Transverse colon (tissue), 4 donors: ENCODE results near the gene RAPH1. TPM values are rescaled to one million over a fixed set of nuclear protein-coding genes. Genes with fewer than 3 reads are reported as not detected.
A peak's percentile ranks its signal among the peaks of the same experiment; 100 is the strongest.

ENCODE experiments used
- DNase-seq: peaks from one replicate; pipeline ENCODE4 v3.0.0-alpha.2; 2019
- H3K27ac ChIP-seq, 4 donors: fragments of 200-600 bp; sonication (generic); 2 replicates each; pipeline ENCODE4 v1.5.1; 2016 to 2018; ENCODE audit warnings: inconsistent platforms in 4 of 4
- H3K27me3 ChIP-seq: fragments of 200-600 bp; sonication (generic); 2 replicates; pipeline ENCODE4 v1.5.1; 2017; ENCODE audit warnings: inconsistent platforms
- H3K36me3 ChIP-seq, 4 donors: fragments of 200-600 bp; sonication (generic); 2 replicates each; pipeline ENCODE4 v1.5.1; 2017 to 2019; ENCODE audit warnings: inconsistent platforms in 4 of 4
- H3K4me1 ChIP-seq, 4 donors: fragments of 200-600 bp; sonication (generic); 2 replicates each; pipeline ENCODE4 v1.5.1; 2017 to 2020; ENCODE audit warnings: inconsistent platforms in 4 of 4
- H3K4me3 ChIP-seq, 4 donors: fragments of 200-600 bp; sonication (generic); 1 replicate in 1 of 4; 2 replicates in 3 of 4; pipeline versions ENCODE4 v1.5.1 to v1.6.1; 2017 to 2019; ENCODE audit warnings: inconsistent platforms in 4 of 4
- H3K9me3 ChIP-seq, 2 donors: fragments of 200-600 bp; sonication (generic); 2 replicates each; pipeline ENCODE4 v1.5.1; 2017 to 2019; ENCODE audit warnings: inconsistent platforms in 2 of 2
- CTCF ChIP-seq, 5 experiments: fragments of 200-600 bp in 3 of 5; fragments of 450-650 bp in 2 of 5; sonication (generic) in 3 of 5; IDR thresholded peaks; 1 replicate in 2 of 5; 2 replicates in 3 of 5; pipeline ENCODE4 v1.5.1; 2016 to 2017; ENCODE audit warnings: antibody characterized with exemption in 5 of 5, inconsistent platforms in 3 of 5, mild to moderate bottlenecking in 2 of 5, moderate library complexity in 1 of 5
- EP300 ChIP-seq: sonication (generic); formaldehyde crosslinking; IDR thresholded peaks from one replicate; pipeline ENCODE4 v1.6.1; 2017; ENCODE audit warnings: antibody characterized with exemption, low read depth
- POLR2A ChIP-seq: fragments of 450-650 bp; IDR thresholded peaks from one replicate; pipeline ENCODE4 v1.6.1; 2016; ENCODE audit warnings: antibody characterized with exemption, mild to moderate bottlenecking, moderate library complexity
- POLR2AphosphoS5 ChIP-seq, 3 donors: sonication (generic); formaldehyde crosslinking; IDR thresholded peaks; one replicate each; pipeline ENCODE4 v1.6.1; 2016; ENCODE audit warnings: antibody characterized with exemption in 3 of 3
- WGBS, 2 donors: methylation state at CpG; one replicate each; pipeline ENCODE4 v1.1.5; 2018; ENCODE audit warnings: low coverage in 1 of 2; 5-methylcytosine and 5-hydroxymethylcytosine counted together
- in situ Hi-C, 4 donors: fragments of 200-750 bp; cut with MboI; loops; one replicate each; pipeline versions ENCODE4 v1.15.0 to v1.15.1; 2017; ENCODE audit warnings: low sequenced_read_pairs in 3 of 4, low pct_ligation_motif_present in 1 of 4, low pct_unique_long_range_greater_than_20kb in 1 of 4
- intact Hi-C: fragments of 100-400 bp; cut with DNase I; formaldehyde crosslinking; loops from one replicate; pipeline ENCODE4 v1.15.1; 2023; ENCODE audit warnings: low total_unique reads
- total RNA-seq, 4 donors: library from RNA; depleted of rRNA; stranded (reverse); fragments of >200 nt; gene quantifications; one replicate each; pipeline ENCODE4 v1.1.0, GENCODE V29; 2016

The RAPH1 gene
- total RNA-seq, 4 donors from 2014 or later = 36.0 to 160 (median 41.8) TPM

GRCh38 chr2:203535784-203536585 is 884 bp upstream of the RAPH1 start:
- Histone ChIP-seq H3K36me3 (no peaks in the 10 kb centered on the region), H3K4me3 (peak overlapping the region; percentile 3 to 95 (median 76)), H3K27me3 (no peaks in the 10 kb centered on the region), H3K4me1 (peaks cover 4 to 21% (median 15%) of the 10 kb centered on the region in 4 donors), H3K27ac (peak overlapping the region; percentile 93 to 97 (median 94)), H3K9me3 (no peaks in the 10 kb centered on the region)
- 10 to 12% methylated on average over 7 to 14 of the region's 14 CpGs for WGBS, 2 donors
- intact Hi-C loops = no loop called here
- peak; percentile 58 for TF ChIP-seq POLR2A
- no peak for TF ChIP-seq POLR2AphosphoS5 (IDR thresholded peaks at IDR 0.05)
- in situ Hi-C loops = no loop called here
- DNase-seq = no peak

- Histone ChIP-seq H3K4me3 (peak overlapping the region; percentile 75 to 95 (median 79)), H3K27me3 (no peaks in the 10 kb centered on the region), H3K36me3 (no peaks in the 10 kb centered on the region), H3K27ac (peak overlapping the region; percentile 93 to 97 (median 94)), H3K4me1 (peaks cover 4 to 22% (median 18%) of the 10 kb centered on the region in 4 donors), H3K9me3 (no peaks in the 10 kb centered on the region)
- intact Hi-C loops = no loop called here
- 3% methylated on average over 3 of the region's 37 CpGs; no CpG with 5 or more reads in 1 of the 2 donors for WGBS, 2 donors
- DNase-seq = peak; percentile 47
- TF ChIP-seq POLR2AphosphoS5 (IDR thresholded peaks at IDR 0.05) (no peak), EP300 (no peak), CTCF (IDR thresholded peaks at IDR 0.05) (no peak), POLR2A (no peak)
- in situ Hi-C loops = no loop called here
Measured at GRCh38 chr2:203534621-203535077, 452 bp downstream of the RAPH1 start.

DNA sequence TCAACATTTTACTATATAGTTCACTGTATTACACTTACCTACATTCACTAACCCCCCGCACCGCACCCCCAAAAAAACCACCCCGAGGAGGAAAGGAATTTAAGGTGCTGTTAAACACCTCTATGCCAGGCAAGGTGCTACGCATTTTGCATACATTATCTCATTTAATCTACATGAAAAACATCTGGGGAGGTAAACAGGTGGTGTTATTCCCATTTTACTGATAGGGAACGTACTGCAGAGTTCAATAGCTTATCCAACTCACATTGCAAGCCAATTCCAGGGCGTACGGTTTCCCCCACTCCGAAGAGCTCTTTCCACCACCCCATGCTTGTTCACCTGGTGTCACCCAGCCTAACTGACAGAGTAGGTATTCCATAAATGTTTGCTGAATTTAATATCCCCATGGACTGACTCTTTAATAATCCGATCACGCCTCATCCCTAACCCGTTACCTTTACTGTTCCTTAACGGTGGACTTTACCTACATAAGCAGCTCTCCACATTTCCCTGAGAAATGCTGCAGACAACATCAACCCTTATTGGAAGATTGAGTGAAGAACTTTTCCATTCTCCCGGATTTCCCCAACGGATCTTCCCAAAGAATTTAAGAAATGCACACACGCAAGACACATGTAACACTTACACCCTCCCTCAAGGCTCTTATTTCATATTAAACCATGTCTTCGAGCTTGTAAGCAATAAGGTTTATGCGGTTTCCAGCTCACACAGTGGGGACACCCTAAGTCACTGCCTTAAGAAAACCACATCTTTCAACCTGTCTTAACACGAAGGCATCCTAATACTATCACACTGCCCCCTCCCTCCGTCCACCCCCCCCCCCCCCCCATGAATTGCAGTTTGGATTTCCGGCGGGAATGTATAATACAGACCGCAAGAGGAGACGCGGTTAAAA is 1.2 kb downstream of the RAPH1 start:
- intact Hi-C loops = no loop called here
- no peak for DNase-seq
- peak overlapping the region; percentile 93 to 97 (median 94) for H3K27ac ChIP-seq
- H3K4me3 ChIP-seq = peak overlapping the region; percentile 75 to 95 (median 79)
- no peaks in the 10 kb centered on the region for H3K36me3 ChIP-seq
- in situ Hi-C loops = no loop called here
- H3K4me1 ChIP-seq = peaks cover 4 to 23% (median 18%) of the 10 kb centered on the region in 4 donors
- no peaks in the 10 kb centered on the region for H3K27me3 ChIP-seq
- WGBS, 2 donors = 6 to 8% methylated on average over 9 to 24 of the region's 24 CpGs
- TF ChIP-seq POLR2A (no peak), POLR2AphosphoS5 (IDR thresholded peaks at IDR 0.05) (peak in 1 of 3 donors; percentile 7)
- H3K9me3 ChIP-seq = no peaks in the 10 kb centered on the region

DNA sequence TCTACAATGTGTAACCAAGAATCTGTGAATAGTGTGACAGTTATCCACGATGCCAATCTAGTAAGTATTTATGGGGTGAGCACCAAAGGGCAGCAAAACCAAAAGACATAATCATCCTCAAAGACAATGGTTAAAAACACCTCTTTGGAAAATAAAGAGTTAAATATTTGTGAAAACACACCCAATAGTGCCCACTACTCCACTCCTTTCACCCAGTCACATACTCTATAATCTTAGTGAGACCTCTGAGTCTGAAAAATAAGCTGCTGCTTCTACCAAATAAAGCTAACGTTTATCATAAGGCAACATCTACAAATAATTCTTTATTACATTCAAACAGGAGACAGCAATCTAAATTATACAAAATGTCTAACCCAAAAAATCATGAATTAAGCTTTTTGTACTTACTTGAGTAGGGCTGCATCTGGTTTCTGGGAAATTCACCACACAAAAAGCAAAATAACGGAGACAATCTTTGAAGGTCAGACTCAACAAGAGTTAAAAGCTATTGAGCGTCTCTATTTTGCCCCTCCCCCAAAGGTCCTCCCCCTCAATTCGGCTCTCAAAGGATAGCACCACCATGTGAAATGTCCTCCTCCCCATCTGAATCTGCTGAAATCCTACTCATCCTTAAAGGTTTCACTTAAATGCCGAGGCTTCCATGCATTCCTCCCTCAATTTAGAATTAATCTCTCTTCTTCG is 2.0 kb downstream of the RAPH1 start:
- peak overlapping the region in 3 of 4 donors; percentile 93 to 97 (median 95) for H3K27ac ChIP-seq
- TF ChIP-seq POLR2AphosphoS5 (IDR thresholded peaks at IDR 0.05) (no peak), CTCF (IDR thresholded peaks at IDR 0.05) (no peak), POLR2A (no peak), EP300 (no peak)
- in situ Hi-C loops (no loop called here), intact Hi-C loops (no loop called here)
- peaks cover 4 to 23% (median 18%) of the 10 kb centered on the region in 4 donors for H3K4me1 ChIP-seq
- H3K9me3 ChIP-seq = no peaks in the 10 kb centered on the region
- peak overlapping the region in 3 of 4 donors; percentile 75 to 95 (median 76) for H3K4me3 ChIP-seq
- WGBS, 2 donors = 33 to 54% methylated on average over 5 to 7 of the region's 7 CpGs
- no peaks in the 10 kb centered on the region for H3K36me3 ChIP-seq
- H3K27me3 ChIP-seq = no peaks in the 10 kb centered on the region
- no peak for DNase-seq
